ENCODE measurements around the gene RGS11. TPM values are rescaled to one million over a fixed set of nuclear protein-coding genes. Genes with fewer than 3 reads are reported as not detected.

The RGS11 gene
- total RNA-seq (2014; rRNA removed; shearing (Covaris generic)) = 0.07 TPM in 1 of 2 replicates, not detected in the other
- 0.20 and 0.32 TPM in 2 replicates for polyA plus RNA-seq (2015; cell fraction: cytosol; rRNA removed)
- 4.0 and 4.4 TPM in 2 replicates for polyA plus RNA-seq (2015; cell fraction: nucleus; rRNA removed)

GRCh38 chr16:275786-276232 lies at the start of gene RGS11:
Gene RGS11 (minus strand): TSS chr16:275944. CDS start chr16:275911, 33 bp downstream.
- DNase-seq (ENCODE audit: low read depth) = no peak

GRCh38 chr16:324451-325334 lies 48.9 kb upstream of the RGS11 start:
- no peak for DNase-seq (ENCODE audit: low read depth)

DNA sequence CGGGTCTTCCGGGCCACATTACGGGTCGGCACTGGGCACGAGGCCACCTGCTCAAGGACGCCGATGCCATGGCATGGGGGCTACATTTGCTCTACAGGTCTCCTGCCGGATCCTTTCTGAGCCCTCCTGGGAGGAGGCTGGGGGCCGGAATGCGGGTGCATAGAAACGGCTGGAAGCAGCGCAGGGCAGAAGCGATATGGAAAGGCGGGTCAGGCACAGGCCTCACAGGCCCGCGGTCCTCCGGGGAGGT lies 48.4 kb upstream of the RGS11 start:
- DNase-seq (ENCODE audit: low read depth) = no peak

DNA sequence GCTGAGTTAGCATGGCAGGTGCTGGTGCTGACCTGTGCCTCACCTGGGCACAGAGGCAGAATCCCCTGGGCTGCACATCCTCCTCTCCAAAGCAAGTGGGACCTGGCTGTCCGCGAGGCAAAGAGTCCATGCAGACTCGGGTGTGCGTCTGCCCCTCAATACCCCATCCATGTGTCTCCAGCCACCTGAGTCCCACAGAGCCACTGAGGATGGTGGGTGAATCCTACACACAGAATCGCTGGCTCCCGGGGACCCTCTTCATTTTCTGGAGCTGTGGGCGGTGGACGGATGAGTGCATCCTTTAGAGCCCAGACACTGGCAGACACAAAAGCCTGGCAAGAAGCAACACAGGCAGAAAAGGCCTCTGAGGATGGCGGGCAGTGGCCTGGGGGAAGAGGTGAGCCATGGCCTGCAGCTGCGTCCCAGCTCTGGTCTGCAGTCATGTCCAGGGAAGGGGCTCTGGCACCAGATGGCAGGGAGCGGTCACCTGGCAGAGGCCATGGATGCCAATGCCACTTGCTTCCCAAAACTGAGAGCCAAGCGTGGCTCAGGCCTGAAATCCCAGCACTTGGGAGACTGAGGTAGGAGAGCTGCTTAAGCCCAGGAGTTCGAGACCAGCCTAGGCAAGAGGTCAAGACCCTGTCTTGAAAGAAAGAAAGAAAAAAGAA lies 46.9 kb upstream of the RGS11 start:
- DNase-seq (ENCODE audit: low read depth) = no peak

DNA sequence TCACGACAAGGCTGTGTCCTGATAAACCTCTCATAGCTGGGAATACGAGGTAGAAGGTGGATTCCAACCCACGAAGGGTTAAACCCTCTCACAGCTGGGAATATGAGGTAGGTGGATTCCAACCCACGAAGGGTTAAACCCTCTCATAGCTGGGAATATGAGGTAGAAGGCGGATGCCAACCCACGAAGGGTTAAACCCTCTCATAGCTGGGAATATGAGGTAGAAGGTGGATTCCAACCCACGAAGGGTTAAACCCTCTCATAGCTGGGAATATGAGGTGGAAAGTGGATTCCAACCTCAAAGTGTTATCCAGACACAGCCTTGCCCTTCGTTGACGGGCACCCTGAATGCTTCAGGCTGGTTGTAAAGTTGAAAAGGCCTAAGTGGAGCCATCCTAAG lies 45.8 kb upstream of the RGS11 start:
- no peak for DNase-seq (ENCODE audit: low read depth)

GRCh38 chr16:320206-320605 lies 44.5 kb upstream of the RGS11 start:
- no peak for DNase-seq (ENCODE audit: low read depth)

DNA sequence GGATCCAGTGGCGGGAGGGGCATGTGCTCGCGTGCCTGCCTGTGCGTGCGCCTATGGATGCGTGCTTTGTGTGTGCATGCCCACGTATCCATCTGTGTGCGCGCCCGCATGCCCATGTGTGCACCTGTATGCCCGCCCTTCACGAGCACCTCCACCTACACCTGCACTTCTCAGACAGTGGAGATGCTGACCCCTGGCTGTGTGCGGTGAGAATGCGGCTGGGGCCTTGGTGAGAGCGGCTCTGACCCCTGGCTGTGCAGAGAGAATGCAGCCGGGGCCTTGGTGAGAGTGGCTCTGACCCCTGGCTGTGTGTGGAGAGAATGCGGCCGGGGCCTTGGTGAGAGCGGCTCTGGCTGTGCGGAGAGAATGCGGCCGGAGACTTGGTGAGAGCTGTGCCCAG lies 42.9 kb upstream of the RGS11 start:
- no peak for DNase-seq (ENCODE audit: low read depth)

DNA sequence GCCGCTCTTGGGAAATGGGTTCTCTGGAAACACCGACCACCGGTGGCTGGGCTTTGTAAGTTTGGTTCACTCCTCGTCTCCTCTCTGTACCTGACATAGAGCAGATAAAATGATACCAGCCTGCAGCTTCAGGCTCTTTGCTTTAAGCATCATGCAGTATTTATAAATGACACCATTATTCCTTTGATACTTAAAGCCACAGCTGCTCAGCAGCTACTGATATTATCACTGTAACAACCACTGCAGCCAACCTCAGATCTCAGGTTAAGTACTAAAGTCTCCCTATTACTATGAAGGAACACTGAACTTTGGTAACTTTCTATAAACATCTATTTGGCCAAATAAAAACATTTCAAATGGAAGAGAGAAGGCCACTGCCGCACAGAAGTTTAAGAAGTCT lies 41.8 kb upstream of the RGS11 start:
- no peak for DNase-seq (ENCODE audit: low read depth)

DNA sequence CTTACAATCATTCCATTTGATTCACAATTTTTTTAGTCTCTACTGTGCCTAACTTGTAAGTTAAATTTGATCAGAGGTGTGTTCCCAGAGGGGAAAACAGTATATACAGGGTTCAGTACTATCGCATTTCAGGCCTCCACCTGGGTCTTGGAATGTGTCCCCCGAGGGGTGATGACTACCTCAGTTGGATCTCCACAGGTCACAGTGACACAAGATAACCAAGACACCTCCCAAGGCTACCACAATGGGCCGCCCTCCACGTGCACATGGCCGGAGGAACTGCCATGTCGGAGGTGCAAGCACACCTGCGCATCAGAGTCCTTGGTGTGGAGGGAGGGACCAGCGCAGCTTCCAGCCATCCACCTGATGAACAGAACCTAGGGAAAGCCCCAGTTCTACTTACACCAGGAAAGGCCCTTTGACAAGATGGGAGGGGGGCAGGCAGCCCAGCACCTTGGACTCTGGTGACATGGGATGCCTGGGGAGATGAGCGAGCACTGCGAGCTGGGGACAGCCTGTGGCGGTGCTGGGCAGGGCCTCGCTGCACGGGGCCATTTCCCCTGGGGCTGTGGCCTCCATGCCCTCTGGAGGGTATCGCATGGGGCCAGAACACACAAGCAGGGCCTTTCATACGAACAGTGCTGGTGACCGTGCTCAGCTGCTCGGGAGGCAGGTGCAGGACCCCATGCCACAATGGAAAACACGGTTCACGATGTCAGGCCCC lies 41.2 kb upstream of the RGS11 start:
- DNase-seq (ENCODE audit: low read depth) = no peak

- DNase-seq (ENCODE audit: low read depth) = no peak
Measured at GRCh38 chr16:314795-315299, 39.1 kb upstream of the RGS11 start.

- DNase-seq (ENCODE audit: low read depth) = no peak
Measured at GRCh38 chr16:314351-314750, 38.6 kb upstream of the RGS11 start.

- no peak for DNase-seq (ENCODE audit: low read depth)
Measured at GRCh38 chr16:311725-312124, 36.0 kb upstream of the RGS11 start.

DNA sequence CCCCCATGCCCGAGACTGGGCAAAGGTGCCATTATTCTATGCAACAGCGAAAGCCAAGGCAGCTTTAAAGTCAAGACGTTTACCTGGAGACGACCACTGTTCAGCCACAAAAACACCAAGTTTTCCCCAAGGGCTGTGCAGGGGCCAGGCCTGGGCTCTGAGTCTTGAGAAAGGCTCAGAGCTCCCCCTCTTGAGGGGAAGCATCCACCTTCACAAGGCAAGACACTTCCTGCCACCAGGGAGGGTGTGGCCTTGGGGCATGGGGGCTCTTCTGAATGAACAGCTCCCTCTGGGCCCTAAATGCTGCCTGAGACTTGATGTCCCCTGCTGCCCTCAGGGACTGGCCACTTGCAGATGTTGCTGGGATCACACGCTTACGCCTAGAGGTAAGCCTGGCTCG lies 33.7 kb upstream of the RGS11 start:
- DNase-seq (ENCODE audit: low read depth) = no peak

GRCh38 chr16:307691-308312 lies 32.1 kb upstream of the RGS11 start:
- no peak for DNase-seq (ENCODE audit: low read depth)

GRCh38 chr16:306911-307370 lies 31.2 kb upstream of the RGS11 start:
- DNase-seq (ENCODE audit: low read depth) = no peak

DNA sequence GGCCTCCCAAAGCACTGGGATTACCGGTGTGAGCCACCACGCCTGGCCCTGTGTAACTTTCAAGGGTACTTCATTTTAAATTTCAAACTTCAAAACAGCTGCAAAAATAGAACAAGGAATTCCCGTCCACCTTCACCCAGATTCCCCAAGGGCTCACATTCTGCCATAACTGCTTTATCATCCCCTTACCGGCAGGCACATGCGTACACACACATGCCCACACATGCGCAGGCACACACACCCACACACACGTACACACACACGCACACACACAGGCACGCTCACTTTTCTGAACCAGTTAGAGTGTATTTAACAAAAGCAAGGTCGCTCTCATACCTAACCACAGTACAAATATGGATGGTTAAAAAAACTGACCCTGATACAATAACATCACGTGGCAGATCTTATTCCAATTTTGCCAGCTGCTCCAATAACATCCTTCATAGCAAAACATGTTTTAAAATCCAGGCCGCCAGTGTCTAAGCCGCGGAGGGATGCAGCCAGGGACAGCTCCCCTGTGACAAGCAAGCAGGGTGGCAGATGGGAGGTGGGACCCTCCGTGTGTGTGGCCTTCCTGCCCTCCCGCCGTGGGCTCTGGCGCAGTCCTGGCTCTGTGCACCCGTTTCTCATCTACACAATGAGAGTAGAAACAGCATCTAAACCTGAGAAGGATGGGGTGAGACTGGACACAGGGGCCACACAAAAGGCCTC lies 30.3 kb upstream of the RGS11 start:
- no peak for DNase-seq (ENCODE audit: low read depth)

DNA sequence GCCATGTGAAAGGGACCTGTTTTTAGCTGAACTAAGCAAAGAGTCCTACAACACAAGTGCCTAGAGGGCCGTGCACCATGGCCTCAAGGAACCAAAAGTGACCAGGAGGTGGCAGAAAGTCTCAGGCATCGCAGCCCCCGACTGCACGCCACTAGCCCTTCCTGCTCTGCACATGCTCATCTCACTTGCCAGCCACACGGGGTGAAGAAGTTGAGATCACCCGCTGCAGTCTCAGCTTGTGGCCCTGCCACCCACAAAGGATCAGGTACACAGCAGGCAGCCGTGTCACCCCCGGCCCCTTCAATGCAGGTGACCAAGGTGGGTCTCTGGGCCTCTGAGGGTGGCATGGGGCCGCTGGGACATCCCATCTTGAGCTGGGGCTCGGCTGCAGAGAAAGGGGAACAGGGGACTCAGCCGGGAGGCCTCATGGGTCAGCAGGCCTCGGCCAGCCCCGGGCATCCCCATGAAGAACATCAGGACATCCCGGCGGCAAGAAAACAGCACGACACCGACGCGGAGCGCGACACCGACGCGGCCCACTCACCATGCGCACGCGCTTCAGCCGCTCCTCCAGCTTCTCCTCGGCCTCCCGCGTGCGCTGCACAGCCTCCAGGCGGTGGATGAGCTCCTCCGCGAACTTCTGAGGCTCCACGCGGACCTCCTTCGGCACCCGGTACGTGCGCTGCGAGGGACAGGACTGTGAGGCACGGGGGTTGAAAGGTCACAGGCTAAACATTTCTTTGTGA lies 28.2 kb upstream of the RGS11 start:
- peak; percentile 6 for DNase-seq (ENCODE audit: low read depth)

- DNase-seq (ENCODE audit: low read depth) = no peak
Measured at GRCh38 chr16:301950-302349, 26.2 kb upstream of the RGS11 start.

DNA sequence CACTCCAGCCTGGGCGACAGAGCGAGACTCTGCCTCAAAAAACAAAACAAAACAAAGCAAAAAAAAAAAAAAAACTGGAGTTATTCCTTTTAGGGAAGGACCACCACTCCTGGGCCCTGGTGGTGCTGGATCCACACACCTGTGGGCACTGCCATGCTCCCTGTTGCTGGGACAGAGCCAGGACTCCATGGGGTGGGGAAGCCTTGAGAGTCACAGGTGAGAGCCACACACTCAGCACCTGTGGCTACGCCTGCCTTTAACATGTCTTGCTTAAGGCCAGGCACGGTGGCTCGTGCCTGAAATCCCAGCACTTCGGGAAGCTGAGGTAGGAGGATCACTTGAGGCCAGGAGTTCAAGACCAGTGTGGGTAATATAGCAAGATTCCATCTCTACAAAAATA lies 25.5 kb upstream of the RGS11 start:
- no peak for DNase-seq (ENCODE audit: low read depth)

GRCh38 chr16:297832-298231 lies 22.1 kb upstream of the RGS11 start:
- DNase-seq (ENCODE audit: low read depth) = no peak
